GM19193 (cell line): ENCODE data around the gene PLXND1.

Experiments
- POLR2A ChIP-seq: IDR thresholded peaks from 4 replicates; pipeline ENCODE4 v1.6.1; 2011; ENCODE audit not compliant: insufficient read depth, insufficient read length; ENCODE audit errors: extremely low read depth

Gene PLXND1

GRCh38 chr3:129606636-129607390 lies at the start of gene PLXND1:
Gene PLXND1, minus strand, starts transcription at chr3:129606676. Its CDS starts 37 bp downstream, at chr3:129606639.
- no peak for TF ChIP-seq POLR2A

- no peak for TF ChIP-seq POLR2A
These were observed 48.8 kb upstream of the PLXND1 start for GRCh38 chr3:129655291-129655700.

GRCh38 chr3:129654131-129654530 lies 47.7 kb upstream of the PLXND1 start:
- TF ChIP-seq POLR2A: no peak

- TF ChIP-seq POLR2A: no peak
These were observed 46.5 kb upstream of the PLXND1 start for GRCh38 chr3:129653019-129653418.

- TF ChIP-seq POLR2A: no peak
These were observed 45.1 kb upstream of the PLXND1 start for GRCh38 chr3:129651435-129652202.

GRCh38 chr3:129650256-129650872 lies 43.9 kb upstream of the PLXND1 start:
- TF ChIP-seq POLR2A: no peak

GRCh38 chr3:129648391-129648790 lies 41.9 kb upstream of the PLXND1 start:
- TF ChIP-seq POLR2A: no peak

- no peak for TF ChIP-seq POLR2A
These were observed 38.8 kb upstream of the PLXND1 start for GRCh38 chr3:129645286-129645685.

- no peak for TF ChIP-seq POLR2A
These were observed 38.4 kb upstream of the PLXND1 start for GRCh38 chr3:129644836-129645235.

GRCh38 chr3:129638481-129638880 lies 32.0 kb upstream of the PLXND1 start:
- TF ChIP-seq POLR2A: no peak

GRCh38 chr3:129636082-129636481 lies 29.6 kb upstream of the PLXND1 start:
- no peak for TF ChIP-seq POLR2A

- TF ChIP-seq POLR2A: no peak
These were observed 29.2 kb upstream of the PLXND1 start for GRCh38 chr3:129635656-129636055.

- no peak for TF ChIP-seq POLR2A
These were observed 27.4 kb upstream of the PLXND1 start for GRCh38 chr3:129633751-129634481.

- no peak for TF ChIP-seq POLR2A
These were observed 26.5 kb upstream of the PLXND1 start for GRCh38 chr3:129632977-129633376.

- TF ChIP-seq POLR2A: no peak
These were observed 26.1 kb upstream of the PLXND1 start for GRCh38 chr3:129632556-129632955.

- no peak for TF ChIP-seq POLR2A
These were observed 25.6 kb upstream of the PLXND1 start for GRCh38 chr3:129632056-129632455.

GRCh38 chr3:129629011-129629410 lies 22.5 kb upstream of the PLXND1 start:
- no peak for TF ChIP-seq POLR2A
